HG03378 (cell line): ENCODE data around the gene TSSC4.

ENCODE experiments used
- ATAC-seq: cut with Tn5 transposase; IDR thresholded peaks from one replicate; pipeline ENCODE4 v1.9.1; 2021; ENCODE audit warnings: mild to moderate bottlenecking, moderate library complexity; ENCODE audit not compliant: unreplicated experiment

TSSC4 gene

DNA sequence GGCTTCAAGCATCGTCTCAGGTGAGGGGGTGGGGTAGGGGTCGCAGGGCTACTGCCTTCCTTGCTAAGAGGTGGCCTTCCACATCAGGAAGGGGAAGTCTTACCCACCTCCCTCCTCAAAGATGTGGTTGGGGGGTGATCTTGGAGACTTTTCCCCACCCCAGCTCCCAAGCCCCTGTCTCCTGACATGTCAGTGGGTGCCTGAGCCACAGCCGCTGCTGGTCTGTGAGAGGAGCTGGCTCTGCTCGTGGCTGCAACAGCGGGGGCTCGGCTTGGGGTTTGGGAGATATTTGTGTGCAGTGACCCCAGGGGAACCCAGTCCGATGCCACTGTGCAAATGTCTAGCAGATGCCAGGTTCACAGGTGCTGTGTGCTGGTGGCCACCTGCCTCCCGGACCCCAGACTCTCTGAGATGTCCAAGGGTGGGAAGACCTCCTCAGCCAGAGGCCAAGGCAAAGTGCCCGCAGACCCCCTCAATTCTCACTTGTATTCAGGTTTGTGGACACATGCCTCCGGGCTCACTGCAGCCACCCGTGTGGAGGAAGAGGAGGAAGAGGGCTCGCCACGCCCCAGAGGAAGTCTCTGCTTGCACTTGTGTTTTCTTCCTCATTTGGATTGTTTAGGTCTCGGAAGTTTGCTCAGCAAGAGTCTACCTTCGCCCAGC lies 46.2 kb downstream of the TSSC4 start:
- no peak for ATAC-seq

DNA sequence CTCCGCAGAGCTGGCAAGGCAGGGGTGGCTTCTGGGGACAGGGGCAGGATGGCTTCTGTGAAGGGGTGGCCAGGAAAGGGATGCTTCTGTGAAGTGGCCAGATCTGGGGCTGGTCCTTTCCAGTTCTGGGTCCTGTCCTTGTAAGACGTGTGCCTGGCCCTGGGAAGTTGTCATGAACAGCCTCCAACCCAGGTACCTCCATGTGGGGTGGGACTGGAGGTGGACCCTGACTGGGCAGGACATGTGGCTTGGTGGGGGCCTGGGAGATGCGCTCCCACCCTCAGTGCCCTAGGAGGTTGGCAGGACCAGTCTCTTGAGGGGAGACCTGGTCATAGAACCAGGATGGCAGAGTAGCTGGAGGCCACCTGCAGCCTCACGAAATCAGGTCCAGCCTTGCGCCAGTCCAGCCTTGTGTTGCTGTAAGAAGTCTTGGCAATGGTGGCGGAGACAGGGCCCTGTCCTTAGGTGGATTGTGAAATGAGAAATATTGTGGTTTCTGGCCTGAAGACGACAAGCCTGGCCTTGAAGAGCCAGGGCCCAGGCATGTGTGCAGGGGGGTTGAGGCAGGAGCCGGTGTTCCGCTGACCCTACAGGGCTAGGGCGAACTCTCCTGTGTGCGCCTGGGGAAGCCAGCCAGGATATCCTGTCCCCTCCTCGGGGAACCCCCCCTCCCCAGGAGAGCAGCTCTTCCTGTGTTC lies 46.9 kb downstream of the TSSC4 start:
- no peak for ATAC-seq

DNA sequence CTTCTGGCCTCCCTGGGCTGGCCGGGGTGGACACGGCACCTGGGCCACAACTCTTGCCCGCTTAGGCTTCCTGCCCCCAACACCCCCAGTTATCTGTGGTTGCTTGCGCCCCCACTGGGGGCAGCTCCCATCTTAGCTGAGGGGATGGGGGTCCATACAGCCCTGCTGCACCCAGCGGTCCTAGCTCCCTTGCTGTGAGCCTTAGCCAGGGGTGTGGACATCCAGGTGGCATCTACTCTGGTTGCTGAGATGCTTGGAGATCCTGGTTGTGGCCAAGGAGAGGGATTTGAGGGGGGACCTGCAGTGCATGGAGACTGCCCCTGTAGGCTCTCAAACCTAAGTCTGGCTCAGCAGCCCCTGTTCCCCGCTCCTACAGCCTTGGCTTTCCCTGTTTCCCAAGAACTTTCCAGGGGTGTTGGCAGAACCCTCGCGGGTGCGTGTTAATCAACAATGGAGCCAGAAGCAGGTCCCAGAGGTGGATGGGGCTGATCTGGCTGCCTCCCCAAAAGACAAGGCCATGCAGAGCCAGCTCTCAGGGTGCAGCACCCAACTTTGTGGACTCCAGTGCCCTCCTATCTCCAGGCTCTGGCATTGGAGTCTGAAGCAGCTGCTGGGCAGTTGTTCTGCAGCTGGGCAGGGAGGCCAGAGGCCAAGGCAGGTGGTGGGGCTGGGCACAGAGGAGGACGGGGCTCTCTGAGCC lies 47.6 kb downstream of the TSSC4 start:
- ATAC-seq = no peak

DNA sequence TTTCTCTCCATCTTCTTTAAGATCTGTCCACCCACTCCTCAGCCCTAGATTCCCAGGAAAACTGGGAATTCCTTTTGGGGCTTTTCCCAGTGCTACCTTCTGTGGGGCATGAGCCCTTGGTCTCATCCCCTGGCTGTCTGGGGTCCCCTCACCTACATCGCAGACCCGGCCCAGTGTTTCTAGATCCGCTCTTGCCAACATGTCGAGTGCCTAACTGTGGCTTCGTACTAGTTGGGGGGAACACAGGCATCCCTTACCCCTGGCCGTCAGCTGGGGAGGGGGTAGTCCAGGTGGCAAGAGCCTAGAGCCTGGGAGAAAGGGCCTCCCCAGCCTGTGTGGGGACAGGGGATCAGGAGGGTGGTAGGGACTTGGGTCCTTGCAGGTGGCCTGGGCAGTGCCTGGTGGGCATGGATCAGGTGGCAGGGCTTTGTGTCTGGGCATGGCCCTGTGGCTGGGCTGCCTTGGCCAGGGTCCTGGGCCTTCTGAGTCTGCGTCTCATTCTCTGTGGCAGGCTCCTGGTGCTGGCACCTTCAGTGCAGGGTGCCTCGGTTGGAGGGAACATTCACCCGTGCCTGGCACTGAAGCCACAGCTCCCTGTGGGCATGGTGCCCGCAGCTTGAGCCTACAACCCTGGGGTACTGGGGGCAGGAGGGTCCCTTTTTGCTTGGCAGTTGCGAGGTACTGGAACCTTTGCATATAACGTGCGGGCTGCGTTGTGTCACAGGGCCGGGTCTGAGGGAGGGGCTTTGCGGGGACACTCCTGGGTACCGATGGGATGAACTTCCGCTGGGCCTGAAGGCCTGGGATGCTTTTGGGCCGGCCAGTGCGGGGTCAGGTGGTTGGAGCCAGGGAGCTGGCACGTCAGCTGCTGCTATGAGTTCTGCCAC lies 48.4 kb downstream of the TSSC4 start:
- no peak for ATAC-seq

DNA sequence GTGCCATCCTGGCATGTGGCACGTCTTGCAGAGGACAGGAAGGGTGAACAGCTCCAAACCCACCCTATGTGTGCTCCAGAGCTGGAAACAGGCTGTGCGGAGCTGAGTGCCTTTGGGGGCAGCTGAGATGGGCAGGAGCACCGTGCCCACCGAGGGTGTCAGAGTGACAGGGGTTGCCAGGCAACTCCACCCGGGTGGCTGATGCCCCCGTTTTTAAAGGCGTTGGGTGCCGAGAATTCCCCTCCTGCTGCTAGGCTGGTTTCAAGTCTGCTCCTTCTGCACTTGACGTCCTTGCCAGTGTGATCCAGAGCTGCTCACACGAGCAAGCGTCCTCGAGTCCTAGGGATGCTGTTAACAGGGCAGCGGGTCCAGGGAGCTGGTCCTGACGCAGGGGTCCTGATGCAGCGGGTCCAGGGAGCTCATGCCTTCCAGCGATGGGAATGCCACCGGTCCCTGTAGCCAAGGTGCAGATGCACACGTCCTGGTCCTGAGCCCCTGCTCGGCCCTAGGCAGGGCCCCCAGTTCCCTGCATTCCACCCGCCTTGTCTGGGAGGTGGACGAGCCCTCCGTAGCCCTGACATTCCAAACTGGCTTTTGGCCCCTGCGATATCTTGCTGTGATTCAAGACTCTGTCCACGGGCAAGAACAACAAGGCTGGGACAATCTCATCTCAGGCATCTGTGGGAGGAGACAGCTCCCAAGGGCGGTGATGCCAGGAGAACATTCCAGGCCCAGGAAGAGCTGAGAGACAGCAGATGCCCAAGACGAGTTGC lies 49.2 kb downstream of the TSSC4 start:
- no peak for ATAC-seq

DNA sequence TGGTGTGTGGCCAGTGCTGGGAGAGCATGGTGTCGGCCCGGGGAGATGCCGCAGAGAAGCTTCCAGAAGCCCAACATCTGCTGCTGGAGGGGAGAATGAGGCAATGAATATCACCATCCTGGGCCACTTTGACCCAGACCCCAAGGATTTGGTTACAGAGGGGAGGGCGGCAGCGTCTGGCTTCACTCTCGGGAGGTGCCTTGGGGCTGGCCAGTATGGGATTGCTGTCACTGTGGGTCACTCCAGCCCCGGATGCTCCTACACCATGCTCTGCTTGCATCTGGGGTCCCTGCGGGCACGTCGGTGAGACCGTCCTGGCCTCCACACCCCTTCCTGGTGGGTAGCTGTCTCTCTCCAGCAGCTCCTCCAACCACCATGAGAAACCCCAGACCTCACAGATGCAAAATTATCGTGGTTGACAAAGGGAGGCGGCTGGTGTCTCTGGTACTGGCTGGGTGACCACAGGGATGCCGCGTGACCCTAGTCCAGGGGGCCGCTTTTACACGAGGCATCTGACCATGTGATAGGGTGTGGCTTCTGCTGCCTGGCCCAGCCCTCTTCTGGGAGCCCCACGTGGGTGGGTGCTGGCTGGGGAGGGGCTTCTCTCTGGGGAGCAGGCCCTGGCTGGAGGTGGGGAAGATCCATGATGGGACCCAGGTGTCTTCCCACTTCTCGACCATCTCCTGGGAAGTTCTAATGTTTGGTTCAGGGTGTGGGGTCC lies 49.9 kb downstream of the TSSC4 start:
- ATAC-seq = no peak

DNA sequence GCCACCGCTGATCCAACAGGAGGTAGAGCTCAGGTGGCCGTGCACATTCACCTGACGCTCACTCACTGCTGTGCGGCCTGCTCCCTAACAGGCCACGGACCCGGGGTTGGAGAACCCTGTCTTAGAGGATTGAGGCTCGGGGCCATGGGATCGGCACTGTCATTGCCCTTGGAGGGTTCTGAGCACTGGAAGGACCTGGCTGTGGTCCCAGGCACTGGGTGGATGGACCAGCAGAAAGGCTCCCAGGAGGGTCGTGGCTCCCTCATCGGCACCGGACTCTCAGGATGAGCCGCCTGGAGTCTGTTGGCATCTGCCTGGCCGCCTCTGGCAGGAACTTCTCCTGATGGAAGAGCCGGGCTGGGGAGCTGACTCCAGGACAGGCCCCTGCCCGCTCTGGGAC lies 50.8 kb downstream of the TSSC4 start:
- no peak for ATAC-seq

DNA sequence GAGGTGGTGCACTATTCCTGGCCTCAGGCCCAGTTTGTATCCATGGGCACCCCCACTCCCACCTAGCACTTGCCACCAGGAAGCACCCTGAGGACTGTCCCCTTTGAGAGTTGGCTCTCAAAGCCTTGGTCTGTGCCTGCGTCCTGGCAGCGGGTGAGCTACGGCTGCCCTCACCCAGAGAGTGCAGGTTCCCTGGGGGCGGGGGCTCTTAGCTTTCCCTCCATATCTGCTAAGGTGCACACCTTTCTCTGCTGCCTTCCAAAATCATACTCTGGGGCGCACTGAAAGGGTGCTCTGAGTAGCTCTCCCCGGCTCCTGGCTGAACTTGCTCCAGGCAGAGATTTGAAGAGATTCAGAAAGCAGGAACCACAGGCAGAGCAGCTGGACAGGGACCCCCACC lies 51.4 kb downstream of the TSSC4 start:
- ATAC-seq = no peak

DNA sequence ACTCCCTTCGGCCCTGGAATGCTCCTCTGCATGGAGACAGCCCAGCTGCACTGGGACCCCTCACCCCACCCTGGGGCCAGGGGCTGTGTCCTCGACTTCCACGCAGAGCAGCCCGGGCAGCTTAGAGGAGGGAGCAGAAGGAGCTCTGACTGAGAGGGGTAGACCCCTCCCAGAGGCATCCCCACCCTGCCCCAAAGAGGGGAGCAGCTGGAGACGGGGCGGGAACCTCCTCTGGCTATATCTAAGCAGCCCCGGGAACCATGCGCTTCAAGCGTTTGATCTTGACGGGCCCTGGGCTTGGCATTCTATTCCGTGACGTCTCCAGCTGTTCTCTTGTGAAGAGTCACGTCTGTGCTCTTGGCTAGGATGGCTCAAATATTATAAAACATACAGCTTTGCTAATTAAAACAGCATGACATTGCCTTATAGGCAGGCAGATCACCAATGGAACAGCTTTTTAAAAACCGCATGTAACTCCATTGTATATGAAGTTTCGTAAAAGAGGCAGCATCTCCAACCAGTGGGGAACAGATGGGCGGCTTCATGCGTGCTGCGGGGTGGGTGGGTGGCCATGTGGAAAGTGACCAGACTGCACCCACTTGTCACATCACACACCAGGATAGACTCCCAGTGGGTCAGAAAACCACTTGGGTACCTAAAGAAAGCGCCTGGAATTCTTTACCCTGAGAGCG lies 51.9 kb downstream of the TSSC4 start:
- no peak for ATAC-seq

DNA sequence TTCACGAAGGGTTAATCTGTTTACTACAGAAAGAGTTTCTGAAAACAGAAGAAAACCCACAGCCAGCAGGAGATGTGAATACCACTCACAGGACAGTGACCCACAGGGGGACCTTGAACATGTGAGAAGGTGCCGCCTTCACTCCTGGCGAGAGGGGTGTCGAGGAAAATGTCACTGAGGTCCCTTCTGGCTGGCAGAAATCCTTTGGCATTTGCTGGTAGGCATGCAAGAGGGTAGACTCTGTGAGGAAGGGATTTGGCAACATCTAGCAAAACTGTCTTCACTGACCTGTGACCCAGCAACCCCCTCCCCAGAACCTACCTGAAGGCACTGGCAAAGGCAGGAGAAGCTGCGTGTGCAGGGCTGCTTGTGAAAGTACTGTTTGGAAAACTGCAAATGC lies 52.9 kb downstream of the TSSC4 start:
- ATAC-seq = no peak
